NCI-H446 (cell line): ENCODE data around the gene AFAP1.

Experiments used
- DNase-seq, 2 experiments: peaks; one replicate each; lab custom pipeline; 2025; lab: John Stamatoyannopoulos, UW

AFAP1 gene

DNA sequence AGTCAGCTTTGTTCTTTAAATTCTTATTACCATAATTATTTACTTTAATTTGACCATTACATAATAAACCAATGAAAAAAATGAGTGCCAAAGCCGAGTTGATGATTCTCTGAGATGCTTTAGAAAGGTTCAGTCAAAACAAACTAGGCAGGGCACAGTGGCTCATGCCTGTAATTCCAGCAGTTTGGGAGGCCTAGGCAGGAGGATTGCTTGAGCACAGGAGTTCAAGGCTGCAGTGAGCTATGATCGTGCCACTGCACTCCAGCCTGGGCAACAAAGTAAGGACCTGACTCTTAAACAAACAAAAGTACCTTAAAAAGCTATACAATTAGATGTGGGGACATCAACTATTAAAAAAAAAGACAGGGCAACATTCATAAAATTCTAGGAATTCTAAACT is 75.0 kb downstream of the AFAP1 start:
- DNase-seq, result no peak

DNA sequence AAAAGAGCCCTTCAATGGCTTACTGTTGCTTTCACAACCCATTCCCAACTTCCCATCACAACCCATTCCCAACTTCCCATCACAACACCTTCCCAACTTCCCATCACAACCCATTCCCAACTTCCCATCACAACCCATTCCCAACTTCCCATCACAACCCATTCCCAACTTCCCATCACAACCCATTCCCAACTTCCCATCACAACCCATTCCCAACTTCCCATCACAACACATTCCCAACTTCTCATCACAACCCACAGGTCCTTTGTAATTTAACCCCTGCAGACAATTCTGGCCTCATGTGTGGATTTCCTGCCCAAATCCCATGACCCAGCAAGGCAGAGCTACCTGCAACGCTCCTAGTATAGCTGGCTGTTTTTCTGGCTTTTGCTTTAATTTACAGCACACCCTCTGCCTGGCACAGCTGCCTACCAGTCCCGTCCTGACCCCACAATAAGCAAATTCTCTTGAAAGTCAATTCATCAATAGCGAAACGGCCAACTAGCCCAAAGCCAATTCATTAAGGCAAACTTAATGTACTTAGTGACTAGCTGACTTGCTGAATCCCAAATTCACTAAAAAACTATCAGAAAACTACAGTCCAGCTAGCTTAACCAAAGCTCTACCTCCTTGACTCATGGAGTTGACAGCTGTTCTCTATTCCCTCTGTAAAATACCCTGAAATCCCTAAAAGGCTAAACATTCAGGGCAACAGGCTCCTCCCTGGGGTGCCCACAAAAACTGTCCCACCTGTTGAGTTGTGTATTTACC is 75.6 kb downstream of the AFAP1 start:
- DNase-seq, result no peak

DNA sequence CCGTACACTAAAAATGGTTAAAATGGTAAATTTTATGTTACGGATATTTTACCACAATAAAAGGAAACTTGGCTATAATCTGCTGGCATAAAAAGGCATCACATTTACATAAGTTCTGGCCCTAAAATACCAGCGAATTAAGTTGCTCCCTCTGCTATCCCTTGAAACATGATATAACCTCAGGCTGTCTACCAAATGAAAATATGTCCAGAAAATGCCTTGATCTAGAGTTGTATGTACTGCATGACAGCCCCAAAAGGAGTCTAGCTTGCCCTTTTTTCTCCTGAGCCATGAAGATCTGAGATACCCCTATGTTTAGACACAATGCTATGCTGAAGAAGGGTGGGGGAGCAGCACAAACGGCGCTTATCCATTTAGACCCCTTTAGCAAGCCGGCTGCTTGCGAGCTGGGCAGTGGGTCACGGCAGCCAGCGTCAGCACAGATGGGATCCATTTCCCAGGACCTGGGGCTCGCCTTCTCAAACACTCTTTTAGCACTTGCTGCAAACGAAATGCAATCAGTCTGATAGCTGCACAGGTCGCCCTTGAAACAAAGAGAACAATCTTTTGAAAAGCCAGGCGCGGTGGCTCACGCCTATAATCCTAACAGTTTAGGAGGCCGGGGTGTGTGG is 77.0 kb downstream of the AFAP1 start:
- no peak for DNase-seq

DNA sequence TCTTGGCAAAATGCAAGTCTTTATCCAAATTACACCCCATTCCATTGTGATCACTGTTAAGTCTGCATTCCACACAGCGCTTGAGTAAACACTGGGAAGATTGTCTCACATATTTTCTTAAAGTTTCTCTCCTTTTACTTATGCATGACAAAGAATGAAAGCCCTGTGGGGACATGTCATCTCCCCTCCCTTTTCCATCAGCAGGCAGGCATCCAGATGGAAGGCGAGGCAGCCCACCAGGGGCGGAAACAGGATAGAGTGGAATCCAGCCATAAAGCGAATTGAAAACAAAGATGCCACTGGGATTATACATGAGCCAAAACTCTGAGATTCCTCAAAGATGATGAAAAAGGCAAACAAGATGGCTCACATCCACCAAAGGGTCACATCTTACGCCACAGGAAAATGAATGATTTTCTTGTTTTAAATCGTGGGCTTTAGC is 78.2 kb downstream of the AFAP1 start:
- peak in 1 of 2 experiments; percentile 60 for DNase-seq

DNA sequence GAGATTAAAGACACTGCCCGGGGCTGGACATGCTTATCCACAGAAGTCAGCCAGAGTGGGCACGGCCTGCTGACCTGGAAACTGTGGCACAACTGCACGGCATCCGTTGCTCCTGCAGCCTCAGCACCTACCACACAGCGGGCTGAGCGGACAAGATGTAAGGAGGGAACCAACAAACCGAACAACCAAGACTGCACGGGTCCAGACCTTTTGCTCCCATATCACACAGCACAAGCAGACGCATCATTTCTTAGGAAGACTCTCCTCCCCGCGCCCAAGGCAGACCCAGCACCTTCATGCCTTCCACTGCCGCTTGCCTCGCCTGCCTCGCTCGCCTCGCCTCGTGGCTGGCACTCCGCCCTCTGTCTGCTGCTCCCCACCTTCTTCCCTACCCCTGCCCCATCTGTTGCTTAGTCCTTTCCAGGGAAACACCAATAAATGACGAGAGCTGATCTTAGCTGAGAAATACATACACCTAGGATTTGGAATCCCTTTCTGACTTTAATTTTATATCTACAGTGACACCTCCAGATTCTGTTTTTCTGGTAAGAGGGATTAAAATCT is 79.0 kb downstream of the AFAP1 start:
- DNase-seq, result peak; percentile 19 to 60

DNA sequence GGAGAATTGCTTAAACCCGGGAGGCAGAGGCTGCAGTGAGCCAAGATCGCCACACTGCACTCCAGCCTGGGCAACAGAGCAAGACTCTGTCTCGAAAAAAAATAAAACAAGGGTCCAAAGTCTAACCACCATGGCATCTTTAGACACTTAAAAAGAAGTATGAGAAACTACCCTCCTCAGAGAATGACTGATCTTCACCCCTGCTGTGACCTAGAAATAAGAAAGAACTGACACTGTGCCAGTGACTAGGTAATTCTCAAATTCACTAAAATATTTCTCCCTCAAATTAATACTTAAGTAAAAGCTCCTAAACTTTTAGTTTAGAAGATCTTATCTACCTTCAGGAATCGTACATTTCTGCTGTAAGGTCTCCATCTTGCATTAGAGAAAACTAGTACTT is 80.3 kb downstream of the AFAP1 start:
- DNase-seq, result no peak

DNA sequence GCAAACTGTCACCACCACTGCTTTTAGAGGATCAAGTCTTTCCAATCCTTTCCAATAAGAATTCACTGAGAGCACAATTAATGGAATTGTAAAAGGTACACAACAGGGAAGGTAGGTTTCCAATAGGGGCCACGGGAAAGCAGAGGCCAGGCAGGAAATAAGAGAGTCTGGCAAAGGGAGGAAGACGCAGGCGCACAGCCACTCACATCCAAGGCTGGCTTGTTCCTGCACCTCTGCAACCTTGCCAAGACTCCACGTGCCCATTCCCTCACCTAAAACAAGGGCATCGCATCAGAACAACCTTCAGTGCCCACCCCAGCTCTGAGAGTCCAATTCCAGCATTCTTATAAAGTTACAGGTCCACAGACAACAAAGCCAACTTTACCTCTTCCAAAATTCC is 81.2 kb downstream of the AFAP1 start:
- DNase-seq, result no peak

DNA sequence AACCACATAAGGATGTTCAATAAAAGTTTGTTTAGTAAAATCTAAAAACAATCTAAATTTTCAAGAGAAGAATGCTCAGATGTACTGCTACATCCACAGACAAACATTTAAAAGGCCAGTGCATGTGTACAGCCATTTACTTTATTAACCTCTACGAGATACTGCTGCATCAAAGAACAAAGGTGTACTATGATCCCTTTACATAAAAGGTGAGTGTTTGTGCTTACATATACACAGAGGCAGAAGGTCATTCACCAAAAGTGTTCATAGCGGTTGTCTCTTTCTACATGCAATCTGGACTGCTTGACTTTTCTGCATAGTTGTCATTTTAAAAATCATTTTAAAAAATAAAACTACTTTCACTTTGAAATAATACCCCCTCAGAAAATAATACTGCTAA is 81.7 kb downstream of the AFAP1 start:
- no peak for DNase-seq

DNA sequence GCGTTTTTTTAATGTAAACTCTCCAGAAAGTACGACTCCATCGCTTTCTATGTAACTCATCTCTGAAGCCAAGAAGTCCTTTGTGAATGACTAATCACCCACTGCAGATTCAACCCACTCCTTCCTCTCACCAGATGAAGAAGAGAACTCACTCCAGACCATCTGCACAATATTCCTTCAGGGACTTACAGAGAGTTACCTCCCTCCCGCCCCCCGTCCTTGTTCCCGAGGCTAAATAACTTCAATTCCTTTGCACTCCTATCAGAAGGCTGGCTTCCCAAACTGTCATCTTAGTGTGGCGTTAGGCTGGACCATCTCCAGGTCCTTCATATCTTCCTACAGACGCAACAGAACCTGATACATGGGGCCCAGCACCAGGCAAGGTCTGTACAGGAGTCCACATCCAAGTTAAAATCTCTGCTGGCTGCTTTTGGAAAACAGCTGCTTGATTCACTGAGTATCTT is 82.4 kb downstream of the AFAP1 start:
- DNase-seq, result peak in 1 of 2 experiments; percentile 35

DNA sequence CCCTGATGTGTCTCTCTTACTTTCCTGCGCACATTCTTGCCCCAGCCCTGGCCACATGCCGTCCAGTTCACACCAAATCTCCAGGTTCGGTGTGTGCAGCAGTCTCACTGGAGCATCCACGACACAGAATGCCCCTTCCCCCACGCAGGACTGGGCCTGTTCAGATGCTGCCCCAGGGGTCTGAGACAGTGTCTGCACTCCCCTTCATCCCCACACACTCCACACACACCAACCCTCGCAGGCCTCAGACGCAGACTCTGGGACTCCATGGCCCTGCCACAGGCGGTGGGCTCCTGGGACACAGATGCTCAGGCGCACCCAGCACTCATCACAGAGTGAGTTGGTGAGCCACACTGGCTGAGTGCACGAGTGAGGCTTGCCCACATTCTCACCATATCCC is 83.9 kb downstream of the AFAP1 start:
- DNase-seq, result no peak

DNA sequence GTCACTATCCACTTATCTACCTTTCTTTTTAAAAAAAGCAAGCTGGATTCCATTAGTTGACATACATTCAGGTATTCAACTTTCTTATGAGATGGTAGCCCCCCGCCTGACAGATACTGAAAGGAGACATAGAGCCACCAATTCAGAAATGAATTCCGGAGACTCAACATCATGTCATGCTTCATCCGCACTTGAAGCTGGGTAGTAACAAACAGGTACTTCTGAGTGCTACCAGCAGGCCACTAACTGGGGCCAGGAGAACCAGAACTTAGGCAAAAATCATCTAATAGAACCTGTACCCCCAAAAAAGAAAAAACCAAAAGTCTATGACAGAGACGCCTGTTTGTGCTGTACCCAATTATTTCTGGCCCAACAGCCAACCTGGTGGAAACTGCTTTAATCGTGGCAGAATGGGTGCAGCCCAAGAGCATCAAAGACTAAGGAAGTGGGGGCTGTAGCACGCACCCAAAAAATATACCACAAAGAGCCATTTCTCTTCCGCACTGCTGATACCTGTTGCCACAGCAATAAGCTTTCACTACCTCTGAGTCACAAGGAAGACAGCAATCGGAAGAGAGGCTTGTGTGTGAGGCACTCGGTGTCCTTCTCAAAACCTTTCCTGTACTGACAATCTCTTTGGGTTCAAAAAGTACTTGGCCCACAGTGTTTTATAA is 84.8 kb downstream of the AFAP1 start:
- no peak for DNase-seq

DNA sequence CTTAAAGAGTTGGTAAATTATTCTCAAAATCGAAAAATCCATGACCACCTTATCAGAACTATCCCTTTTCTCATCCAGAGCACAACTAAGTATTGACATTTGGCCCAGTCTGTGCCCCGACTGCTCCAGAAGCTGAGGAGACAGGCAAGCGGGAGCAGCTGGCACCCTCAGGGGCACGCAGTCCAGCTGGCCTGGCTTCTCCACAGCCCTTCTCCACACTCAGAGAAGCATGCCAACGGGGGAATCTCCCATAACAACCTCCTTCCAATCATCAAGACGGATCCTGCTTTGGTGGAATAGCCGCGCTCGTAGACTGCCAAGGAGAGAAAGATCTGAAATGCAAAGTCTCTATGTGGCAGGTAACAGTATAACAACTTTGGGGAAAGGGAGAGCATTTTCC is 85.4 kb downstream of the AFAP1 start:
- DNase-seq, result peak in 1 of 2 experiments; percentile 47

DNA sequence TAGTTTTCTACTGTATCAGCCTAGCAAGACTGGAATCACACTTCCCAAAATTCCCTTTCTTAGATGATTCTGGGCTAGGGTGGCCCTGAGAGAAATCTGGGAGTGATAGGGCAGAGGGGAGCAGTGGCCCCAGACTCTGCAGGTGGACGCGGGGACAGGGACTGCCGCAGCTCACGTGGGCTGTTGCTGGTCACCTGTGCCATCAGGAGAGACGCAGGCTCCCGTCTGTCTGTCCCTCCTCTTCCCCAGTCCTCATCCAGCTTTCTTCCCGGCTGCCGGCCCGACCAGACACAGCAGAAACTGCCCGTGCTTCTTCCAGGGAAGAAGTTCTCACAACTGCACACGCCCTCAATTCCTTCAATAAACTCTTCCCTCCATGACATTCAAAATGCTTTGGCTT is 86.4 kb downstream of the AFAP1 start:
- no peak for DNase-seq

DNA sequence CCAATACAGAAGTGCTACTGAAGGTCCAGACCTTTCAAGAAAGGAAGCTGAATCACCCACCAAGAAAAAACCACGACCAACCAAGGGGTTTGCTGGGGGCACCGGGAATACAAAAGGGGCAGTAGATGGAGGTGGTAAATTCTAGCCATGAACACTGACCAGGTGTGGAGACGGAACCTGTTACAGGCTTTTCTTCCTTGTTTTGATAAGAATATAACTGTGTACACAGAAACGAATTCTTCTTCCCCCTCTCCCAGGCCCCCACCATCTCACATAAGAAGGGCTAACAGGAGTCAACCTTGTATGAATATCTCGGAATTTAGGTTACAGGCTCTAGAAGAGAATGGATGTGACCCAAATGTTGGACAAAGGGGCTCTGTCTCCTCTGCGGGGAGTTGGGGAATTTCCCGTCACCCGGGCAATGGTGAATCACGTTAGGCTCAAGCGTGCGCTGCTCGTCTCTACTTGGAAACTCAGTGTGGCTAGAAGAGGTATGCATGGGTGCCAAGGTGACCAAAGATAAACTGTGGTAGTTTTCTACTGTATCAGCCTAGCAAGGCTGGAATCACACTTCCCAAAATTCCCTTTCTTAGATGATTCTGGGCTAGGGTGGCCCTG is 87.0 kb downstream of the AFAP1 start:
- DNase-seq, result no peak

DNA sequence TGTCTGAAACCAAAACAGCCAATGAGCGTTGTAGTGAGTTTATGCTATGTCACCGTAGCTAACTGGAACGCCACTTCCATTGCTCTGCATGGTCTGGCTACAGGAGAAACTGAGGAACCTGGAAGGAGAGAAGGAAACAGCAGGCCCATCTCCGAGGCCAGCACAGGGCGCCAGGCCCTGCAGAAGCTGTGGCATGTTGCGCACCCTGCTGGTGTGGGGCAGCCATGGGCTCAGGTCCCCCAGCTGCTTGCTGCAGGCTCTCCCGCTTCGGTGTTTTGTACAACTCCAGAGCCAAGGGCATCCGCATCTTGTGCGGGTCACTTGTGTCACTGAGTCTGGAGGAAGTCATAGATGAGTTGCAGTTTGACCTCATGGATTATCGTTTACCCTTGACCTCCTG is 89.2 kb downstream of the AFAP1 start:
- DNase-seq, result no peak

DNA sequence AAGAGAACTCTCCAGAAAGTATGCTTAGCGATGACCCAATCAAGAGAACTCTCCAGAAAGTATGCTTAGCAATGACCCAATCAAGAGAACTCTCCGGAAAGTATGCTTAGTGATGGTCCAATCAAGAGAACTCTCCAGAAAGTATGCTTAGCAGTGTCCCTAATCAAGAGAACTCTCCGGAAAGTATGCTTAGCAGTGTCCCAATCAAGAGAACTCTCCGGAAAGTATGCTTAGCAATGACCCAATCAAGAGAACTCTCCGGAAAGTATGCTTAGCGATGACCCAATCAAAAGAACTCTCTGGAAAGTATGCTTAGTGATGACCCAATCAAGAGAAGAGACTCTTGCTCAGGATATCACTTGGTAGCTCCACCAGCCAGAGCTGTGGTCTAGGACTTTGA is 92.5 kb downstream of the AFAP1 start:
- DNase-seq, result no peak

DNA sequence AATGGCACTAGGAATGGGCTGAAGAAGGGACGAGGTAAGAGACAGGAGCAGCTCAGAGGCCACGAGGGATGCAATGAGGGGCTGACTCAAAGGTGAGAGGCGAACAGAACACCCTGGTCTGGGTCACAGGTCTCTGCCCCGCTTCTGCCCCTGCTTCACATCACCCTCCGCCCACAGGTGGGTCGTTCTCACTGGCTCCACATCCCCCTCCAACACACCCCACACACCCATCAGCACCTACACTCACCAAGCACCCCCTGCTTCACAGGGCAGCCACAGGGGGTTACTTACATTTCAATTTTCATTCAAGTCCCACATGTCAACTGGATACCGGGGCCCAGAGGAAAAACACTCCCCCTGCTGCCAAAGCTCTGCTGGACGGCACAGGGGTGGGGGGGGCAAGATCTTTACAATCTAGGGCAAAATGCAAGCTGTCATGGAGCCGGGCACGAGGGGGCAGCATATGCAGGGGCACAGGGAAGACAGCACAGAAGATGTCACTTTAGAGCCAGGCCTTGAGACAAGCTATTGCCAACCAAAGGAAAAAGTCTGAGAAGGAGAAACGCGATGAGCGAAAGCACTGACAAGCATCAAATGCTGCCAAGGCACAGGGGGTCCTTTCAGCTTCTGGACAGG is 94.0 kb downstream of the AFAP1 start:
- DNase-seq, result peak in 1 of 2 experiments; percentile 14

DNA sequence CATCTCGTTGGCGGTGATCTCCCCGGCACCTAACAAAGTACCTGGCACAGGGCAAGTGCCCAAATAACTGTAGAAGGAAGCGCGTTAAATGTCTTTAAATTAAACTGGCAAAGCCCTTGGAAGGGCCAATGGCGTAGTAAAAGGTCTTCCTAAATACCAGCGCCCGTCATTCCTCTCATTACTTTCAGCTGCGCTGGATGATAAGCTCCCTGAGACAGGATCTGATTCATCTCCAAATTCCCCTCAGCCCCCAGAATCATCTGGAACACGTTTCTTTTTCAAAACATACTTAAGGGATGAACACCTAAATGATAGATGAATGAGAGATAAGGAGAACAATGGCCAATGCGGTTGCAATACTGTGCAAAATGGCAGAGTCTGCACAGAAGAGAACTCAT is 95.1 kb downstream of the AFAP1 start:
- no peak for DNase-seq

DNA sequence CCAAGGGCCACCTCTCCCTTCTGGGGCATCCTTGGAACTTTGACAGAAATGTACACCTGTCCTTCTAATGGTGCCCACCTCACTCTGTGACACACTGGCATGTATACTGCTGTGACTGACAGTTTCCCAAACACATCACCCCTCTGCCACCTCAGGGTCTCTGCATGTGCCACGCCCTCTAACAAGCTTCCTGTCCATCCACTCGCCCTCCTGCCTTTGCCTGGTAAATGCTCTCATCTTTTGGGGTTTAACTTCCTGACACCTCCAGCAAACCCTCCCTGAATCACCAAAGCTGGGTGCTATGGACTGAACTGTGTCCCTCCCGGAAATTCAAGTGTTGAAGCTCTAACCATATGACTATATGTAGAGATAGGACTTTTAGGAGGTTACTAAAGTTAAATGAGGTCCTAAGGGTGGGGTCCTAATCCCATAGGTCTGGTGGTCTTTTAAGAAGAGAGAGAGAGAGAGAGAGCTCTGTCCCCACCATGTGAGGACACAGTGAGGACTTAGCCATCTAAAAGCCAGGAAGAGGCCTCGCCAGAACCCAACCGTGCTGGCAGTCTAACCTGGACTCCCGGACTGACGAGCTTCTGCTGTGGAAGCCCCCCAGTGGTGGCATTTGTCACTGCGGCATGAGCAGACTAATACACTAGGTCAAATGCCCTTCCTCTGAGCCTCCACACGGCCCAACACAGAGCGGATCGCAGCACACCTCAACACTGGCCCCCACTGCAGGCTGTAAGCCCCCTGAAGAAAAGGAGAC is 95.6 kb downstream of the AFAP1 start:
- DNase-seq, result peak in 1 of 2 experiments; percentile 36

DNA sequence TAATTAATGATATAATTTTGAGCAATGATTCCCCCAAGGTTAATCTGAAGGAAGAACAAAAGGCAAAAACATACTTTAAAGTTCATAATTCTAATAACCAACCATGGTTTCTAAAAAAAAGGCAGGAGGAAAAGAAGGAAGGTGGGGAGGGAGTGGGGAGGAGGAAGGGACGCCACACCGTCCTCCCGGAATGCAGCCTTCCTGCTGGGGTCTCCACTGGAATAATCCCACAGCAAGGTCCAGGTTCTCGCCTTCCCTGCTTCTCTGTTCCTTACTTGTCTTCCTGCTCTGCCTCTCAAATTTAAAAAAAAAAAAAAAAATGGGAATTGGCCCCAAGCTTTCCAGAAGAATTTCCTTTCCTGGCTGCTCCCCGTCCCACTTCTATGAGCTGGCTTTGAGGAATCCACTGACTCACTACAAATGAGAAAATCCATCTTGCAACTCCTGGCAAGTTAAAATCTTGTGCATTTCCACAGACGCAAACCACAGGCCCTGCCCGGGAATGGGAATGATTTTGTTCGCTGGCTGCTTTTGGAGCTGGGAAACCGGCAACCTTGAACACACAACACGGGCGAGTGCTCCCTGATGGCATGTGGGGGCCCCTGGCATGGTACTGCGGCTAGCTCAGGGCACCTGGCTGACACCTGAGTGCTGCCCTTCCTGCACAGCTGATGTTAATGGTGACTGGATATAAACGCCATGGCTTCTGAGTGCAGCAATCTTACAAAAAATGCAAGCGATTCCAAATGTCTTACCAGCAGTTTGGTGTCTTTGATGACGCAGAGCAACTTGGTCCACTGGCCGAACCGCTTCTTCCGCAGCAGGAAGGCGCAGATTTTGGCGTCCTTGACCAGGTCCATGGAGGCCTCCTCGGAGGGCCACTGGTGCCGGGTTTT is 97.0 kb downstream of the AFAP1 start:
- peak in 1 of 2 experiments; percentile 12 for DNase-seq
